H1 (cell line): ENCODE measurements around the gene ADAMTS17. TPM values are rescaled to one million over a fixed set of nuclear protein-coding genes. Genes with fewer than 3 reads are reported as not detected.

Source experiments
- CTCF ChIA-PET: fragments of 300-600 bp; sonication (Branson Sonifier 250); formaldehyde crosslinking; loops from one replicate; lab custom pipeline; 2021; ENCODE audit not compliant: partially characterized antibody; lab: Charles Lee
- POLR2A ChIA-PET: fragments of 300-600 bp; sonication (Branson Sonifier 250); formaldehyde crosslinking; loops from one replicate; lab custom pipeline; 2021; ENCODE audit warnings: inconsistent platforms; ENCODE audit not compliant: partially characterized antibody; lab: Charles Lee
- DNase-seq, 2 experiments: peaks; one replicate each; pipeline versions ENCODE4 v3.0.0 to v3.0.0-alpha.2; 2010 to 2022; ENCODE audit warnings: low spot score in 2 of 2, low read depth in 1 of 2, mixed read lengths in 1 of 2
- FAIRE-seq: peaks from 2 replicates; lab custom pipeline; 2011; peaks lifted over from hg19 to GRCh38; lab: Jason Lieb, UNC
- H2AFZ ChIP-seq: 2 replicates; pipeline ENCODE4 v1.8.1; 2012; ENCODE audit warnings: low read length, inconsistent platforms
- H2AK5ac ChIP-seq: 2 replicates; pipeline ENCODE4 v1.6.1; 2013; ENCODE audit warnings: low read depth, low read length
- H2BK120ac ChIP-seq: replicated peaks from 2 replicates; pipeline ENCODE3; 2013; ENCODE audit warnings: low read depth, low read length, inconsistent platforms
- H2BK12ac ChIP-seq: 2 replicates; pipeline ENCODE4 v1.6.1; 2013; ENCODE audit warnings: low read depth, low read length
- H2BK15ac ChIP-seq: 2 replicates; pipeline ENCODE4 v1.6.1; 2013; ENCODE audit warnings: low read length
- H2BK20ac ChIP-seq: 2 replicates; pipeline ENCODE4 v1.6.1; 2013; ENCODE audit warnings: low read length
- H2BK5ac ChIP-seq: 2 replicates; pipeline ENCODE4 v1.6.1; 2013; ENCODE audit warnings: low read depth, low read length
- H3K14ac ChIP-seq: 2 replicates; pipeline ENCODE4 v1.6.1; 2013; ENCODE audit warnings: inconsistent platforms; ENCODE audit not compliant: insufficient read length
- H3K18ac ChIP-seq: 2 replicates; pipeline ENCODE4 v1.6.1; 2013; ENCODE audit warnings: low read length; ENCODE audit errors: extremely low read depth
- H3K23ac ChIP-seq: 2 replicates; pipeline ENCODE4 v1.6.1; 2013; ENCODE audit warnings: inconsistent platforms; ENCODE audit not compliant: insufficient read length
- H3K23me2 ChIP-seq: 2 replicates; pipeline ENCODE4 v1.6.1; 2013; ENCODE audit warnings: low read depth, low read length
- H3K27ac ChIP-seq: 2 replicates; pipeline ENCODE4 v1.6.1; 2011; ENCODE audit warnings: low read depth, low read length, inconsistent platforms
- H3K27me3 ChIP-seq, 4 experiments: replicated peaks in 1 of 4; 1 replicate in 1 of 4; 2 replicates in 3 of 4; pipeline versions ENCODE4 v1.6.1 to v1.8.1; 2011 to 2013; ENCODE audit warnings: low read length in 3 of 4, mild to moderate bottlenecking in 3 of 4, inconsistent platforms in 2 of 4, mixed read lengths in 2 of 4, moderate library complexity in 1 of 4; ENCODE audit not compliant: control insufficient read depth in 3 of 4, insufficient read depth in 3 of 4; ENCODE audit errors: extremely low read depth in 1 of 4
- H3K36me3 ChIP-seq, 4 experiments: 2 replicates each; pipeline versions ENCODE4 v1.6.1 to v1.8.1; 2011 to 2013; ENCODE audit warnings: mild to moderate bottlenecking in 4 of 4, low read length in 3 of 4, moderate library complexity in 2 of 4, control low read depth in 1 of 4, inconsistent platforms in 1 of 4; ENCODE audit not compliant: insufficient read depth in 4 of 4, control insufficient read depth in 2 of 4
- H3K4ac ChIP-seq: replicated peaks from 2 replicates; pipeline ENCODE3; 2013; ENCODE audit warnings: low read length, low read depth, mixed read lengths, inconsistent platforms; ENCODE audit not compliant: insufficient read length
- H3K4me1 ChIP-seq, 4 experiments: replicated peaks in 1 of 4; 1 replicate in 1 of 4; 2 replicates in 3 of 4; pipeline versions ENCODE4 v1.6.1 to v1.8.1; 2011 to 2013; ENCODE audit warnings: low read length in 3 of 4, inconsistent platforms in 2 of 4, mixed read lengths in 1 of 4; ENCODE audit not compliant: insufficient read depth in 4 of 4, control insufficient read depth in 3 of 4
- H3K4me2 ChIP-seq, 2 experiments: 2 replicates each; pipeline versions ENCODE4 v1.6.1 to v1.8.1; 2011 to 2013; ENCODE audit warnings: low read depth in 2 of 2, low read length in 2 of 2, control low read depth in 1 of 2, inconsistent platforms in 1 of 2, mild to moderate bottlenecking in 1 of 2; ENCODE audit not compliant: insufficient read depth in 1 of 2
- H3K4me3 ChIP-seq, 4 experiments: fragments of 200-600, 300-600 bp in 1 of 4; sonication (generic), shearing (Covaris generic), sonication (Bioruptor Twin) in 1 of 4; 2 replicates each; pipeline versions ENCODE4 v1.5.1 to v1.8.1; 2011 to 2016; ENCODE audit warnings: low read length in 4 of 4, low read depth in 3 of 4, control low read depth in 2 of 4, inconsistent platforms in 2 of 4, mild to moderate bottlenecking in 2 of 4, mixed read lengths in 1 of 4, moderate library complexity in 1 of 4; ENCODE audit not compliant: insufficient read depth in 2 of 4; ENCODE audit errors: extremely low read depth in 1 of 4
- H3K56ac ChIP-seq: replicated peaks from 2 replicates; pipeline ENCODE3; 2013; ENCODE audit warnings: low read depth, mild to moderate bottlenecking, mixed read lengths, low read length, inconsistent platforms; ENCODE audit not compliant: insufficient read length
- H3K79me1 ChIP-seq: 2 replicates; pipeline ENCODE4 v1.6.1; 2013; ENCODE audit warnings: low read depth, low read length, control low read depth
- H3K79me2 ChIP-seq, 2 experiments: 2 replicates each; pipeline versions ENCODE4 v1.6.1 to v1.8.1; 2012 to 2013; ENCODE audit warnings: low read length in 2 of 2, mild to moderate bottlenecking in 2 of 2, inconsistent platforms in 1 of 2; ENCODE audit not compliant: insufficient read depth in 2 of 2, control insufficient read depth in 1 of 2
- H3K9ac ChIP-seq, 4 experiments: replicated peaks in 1 of 4; 1 replicate in 1 of 4; 2 replicates in 3 of 4; pipeline versions ENCODE4 v1.6.1 to v1.8.1; 2011 to 2013; ENCODE audit warnings: low read depth in 3 of 4, low read length in 3 of 4, control low read depth in 2 of 4, mild to moderate bottlenecking in 2 of 4, moderate library complexity in 2 of 4, inconsistent platforms in 1 of 4; ENCODE audit errors: extremely low read depth in 1 of 4
- H3K9me3 ChIP-seq, 2 experiments: 2 replicates each; pipeline versions ENCODE4 v1.6.1 to v1.8.1; 2012 to 2013; ENCODE audit warnings: mild to moderate bottlenecking in 2 of 2, moderate library complexity in 2 of 2, control low read depth in 1 of 2, inconsistent platforms in 1 of 2, low read depth in 1 of 2, low read length in 1 of 2, mixed read lengths in 1 of 2; ENCODE audit not compliant: insufficient read depth in 2 of 2
- H4K20me1 ChIP-seq, 2 experiments: replicated peaks in 1 of 2; 2 replicates each; pipeline versions ENCODE3 to v1.8.1; 2011 to 2013; ENCODE audit warnings: inconsistent platforms in 2 of 2, low read length in 2 of 2, mild to moderate bottlenecking in 1 of 2; ENCODE audit not compliant: insufficient read depth in 2 of 2, control insufficient read depth in 1 of 2
- H4K5ac ChIP-seq: 2 replicates; pipeline ENCODE4 v1.6.1; 2013; ENCODE audit warnings: low read length, low read depth, mixed read lengths, inconsistent platforms; ENCODE audit not compliant: insufficient read length
- H4K8ac ChIP-seq: 2 replicates; pipeline ENCODE4 v1.8.0; 2013; ENCODE audit warnings: mild to moderate bottlenecking, moderate library complexity, low read length, inconsistent platforms; ENCODE audit not compliant: insufficient read depth; ENCODE audit errors: extremely low read depth
- H4K91ac ChIP-seq: replicated peaks from 2 replicates; pipeline ENCODE3; 2013; ENCODE audit warnings: low read length, mixed read lengths, inconsistent platforms; ENCODE audit not compliant: insufficient read length
- CBX5 ChIP-seq: fragments of 300-800, 300-1000 bp; sonication (generic); IDR thresholded peaks from 2 replicates; pipeline ENCODE4 v1.7.1; 2016; ENCODE audit warnings: antibody characterized with exemption, low read length, low read depth
- CREB1 ChIP-seq: IDR thresholded peaks from 2 replicates; pipeline ENCODE4 v1.6.1; 2012; ENCODE audit warnings: inconsistent platforms
- CTBP2 ChIP-seq: IDR thresholded peaks from 2 replicates; pipeline ENCODE4 v1.7.0; 2011; ENCODE audit warnings: borderline replicate concordance, mild to moderate bottlenecking, moderate library complexity, mixed read lengths, low read length; ENCODE audit not compliant: insufficient read depth, insufficient read length
- CTCF ChIP-seq, 3 experiments: IDR thresholded peaks; 1 replicate in 2 of 3; 2 replicates in 1 of 3; pipeline versions ENCODE4 v1.5.1 to v1.6.1; 2011; ENCODE audit warnings: low read length in 3 of 3, mild to moderate bottlenecking in 3 of 3, inconsistent platforms in 2 of 3, low read depth in 1 of 3, moderate library complexity in 1 of 3; ENCODE audit not compliant: insufficient read depth in 1 of 3; ENCODE audit errors: control extremely low read depth in 1 of 3
- EGR1 ChIP-seq: IDR thresholded peaks from 2 replicates; pipeline ENCODE4 v1.6.1; 2011; ENCODE audit warnings: low read depth, low read length, borderline replicate concordance
- GABPA ChIP-seq: IDR thresholded peaks from 2 replicates; pipeline ENCODE4 v1.6.1; 2011; ENCODE audit warnings: mild to moderate bottlenecking, low read length, moderate library complexity, borderline replicate concordance; ENCODE audit not compliant: insufficient read depth
- SIX5 ChIP-seq: IDR thresholded peaks from 2 replicates; pipeline ENCODE4 v1.6.1; 2011; ENCODE audit warnings: mild to moderate bottlenecking, low read depth, low read length
- TAF1 ChIP-seq: IDR thresholded peaks from 2 replicates; pipeline ENCODE4 v1.6.1; 2011; ENCODE audit warnings: mild to moderate bottlenecking, low read depth, low read length
- TBP ChIP-seq: IDR thresholded peaks from 2 replicates; pipeline ENCODE4 v1.6.1; 2011; ENCODE audit warnings: low read depth, low read length, improper control_type of control experiment
- WGBS, 2 experiments: shearing (Covaris generic) in 1 of 2; methylation state at CpG; one replicate each; pipeline versions ENCODE4 v1.1.6 to v1.1.7; 2013 to 2015; ENCODE audit warnings: low lambda C conversion rate in 2 of 2, mixed read lengths in 2 of 2, inconsistent platforms in 1 of 2, low coverage in 1 of 2, missing lambda C conversion rate in 1 of 2; ENCODE audit not compliant: insufficient replicate concordance in 2 of 2, insufficient coverage in 1 of 2, insufficient read length in 1 of 2; ENCODE audit errors: extremely low coverage in 1 of 2, missing lambda C conversion rate in 1 of 2; 5-methylcytosine and 5-hydroxymethylcytosine counted together
- polyA plus RNA-seq, 7 experiments: library from polyadenylated mRNA; depleted of rRNA in 3 of 7; stranded (reverse) in 5 of 7; unstranded in 2 of 7; fragments of >200 nt in 5 of 7; fragments of 200-250 nt in 2 of 7; gene quantifications; 1 replicate in 5 of 7; 2 replicates in 1 of 7; 4 replicates in 1 of 7; pipeline versions ENCODE4 v1.2.1 to v1.2.3, GENCODE V29; 2011 to 2013; ENCODE audit warnings: missing spikeins in 2 of 7, mixed read lengths in 2 of 7
- total RNA-seq: library from RNA; stranded (reverse); fragmentation: NEBNext Ultra II Directional; extraction: Animal tissue kit (Norgen Biotek cat#: 25700); gene quantifications from 2 replicates; pipeline ENCODE4 v1.2.1, GENCODE V29; 2021

ADAMTS17 gene
- total and polyA plus RNA-seq, 2 of the 8 experiments (the other 6 are each of a cell fraction or from before 2014, with no cell fraction given), result 0.51 to 1.7 TPM

GRCh38 chr15:100349696-100350433 is 8.1 kb upstream of the ADAMTS17 start:
- Histone ChIP-seq H3K79me1 (no peaks in the 10 kb centered on the region), H3K23me2 (no peaks in the 10 kb centered on the region; the same call in 1 of the 2 replicates), H4K8ac (peak overlapping the region; percentile 90), H3K14ac (no peak overlapping the region), H3K9me3 (no peaks in the 10 kb centered on the region), H3K56ac (peak overlapping the region; percentile 75), H3K27me3 (peaks cover 0 to 8% (median 5%) of the 10 kb centered on the region in 4 experiments; a peak in 6 of 7 replicates), H3K27ac (no peak overlapping the region), H2BK120ac (peak overlapping the region; percentile 30), H2AK5ac (no peak overlapping the region), H3K4ac (no peak overlapping the region), H4K91ac (no peak overlapping the region), H3K4me1 (peaks cover 0 to 3% (median 1%) of the 10 kb centered on the region in 4 experiments; a peak in 2 of 7 replicates), H3K36me3 (no peaks in the 10 kb centered on the region; a peak in 1 of 8 replicates), H2BK12ac (no peak overlapping the region), H4K5ac (no peak overlapping the region), H3K18ac (peak overlapping the region; percentile 68), H3K23ac (no peak overlapping the region), H2BK20ac (no peak overlapping the region; the same call in 1 of the 2 replicates), H2BK15ac (no peak overlapping the region; the same call in 1 of the 2 replicates), H2AFZ (peak overlapping the region; percentile 98), H3K9ac (peak overlapping the region in 3 of 4 experiments; percentile 41 to 50 (median 46); a peak in 3 of 7 replicates), H3K4me3 (peak overlapping the region; percentile 64 to 96 (median 93)), H4K20me1 (no peaks in the 10 kb centered on the region), H2BK5ac (no peak overlapping the region), H3K4me2 (peak overlapping the region; percentile 45 to 66), H3K79me2 (no peaks in the 10 kb centered on the region)
- CTCF ChIA-PET, result interaction anchor here (0.6 to 8.5 kb wide), 60 partner anchors 7 to 658 kb away, joined by 3 to 112 read pairs (median 4); partner anchors contain the start of genes ADAMTS17, ASB7 and LINS1
- POLR2A ChIA-PET, result interaction anchor here (0.8 to 3.5 kb wide), 5 partner anchors 11 to 378 kb away, joined by 3 to 18 read pairs (median 9); partner anchors contain the start of genes ASB7 and LINS1
- FAIRE-seq, result peak; percentile 42
- WGBS, 2 experiments, result 2% methylated on average over 37 of the region's 43 CpGs; no CpG with 5 or more reads in 1 of the 2 experiments
- DNase-seq, result peak; percentile 74 to 97
- TF ChIP-seq EGR1, result peak; percentile 47; the same call in 1 of the 2 replicates
- TF ChIP-seq GABPA, result no peak
- TF ChIP-seq SIX5, result no peak
- peak; percentile 95 for TF ChIP-seq CTBP2
- TF ChIP-seq CBX5, result no peak
- peak; percentile 88 to 99 (median 92) for TF ChIP-seq CTCF (IDR thresholded peaks at IDR 0.05; ENCODE audit: control extremely low read depth in 1 of 3, insufficient read depth in 1 of 3, low read depth in 1 of 3, low read length in 3 of 3)
- peak; percentile 94 for TF ChIP-seq CREB1
- TF ChIP-seq TBP, result no peak; the same call in 1 of the 2 replicates
- 0 out of 2 replicates have a peak, but pooled peaks have one; percentile 20 for TF ChIP-seq TAF1
